HepG2 (cell line): ENCODE data around the gene NT5C3B. TPM values are rescaled to one million over a fixed set of nuclear protein-coding genes. Genes with fewer than 3 reads are reported as not detected.
"Not testable (repeated sequence)": the region's sequence is repeated elsewhere in the genome, so short reads cannot be mapped to it uniquely, and the experiment has no call there.

ENCODE experiments used
- ATAC-seq: fragments of 200-7000 bp; cut with Tn5 transposase; 3 replicates; pipeline ENCODE4 v1.9.1; 2020; ENCODE audit warnings: mild to moderate bottlenecking, moderate library complexity
- BruUV-seq: library from RNA; stranded (reverse); fragments of 400-500 nt; replicated peaks from 2 replicates; lab custom pipeline; 2021; lab: Mats Ljungman, UMichigan
- CTCF ChIA-PET: fragments of 300-600 bp; formaldehyde crosslinking; extraction: SDS; loops from one replicate; lab custom pipeline; 2021; ENCODE audit warnings: low total read pairs, inconsistent platforms, low intra/inter-chr PET ratio; lab: Yijun Ruan, JAX
- POLR2A ChIA-PET: fragments of 350-600 bp; sonication (Branson Sonifier 250); formaldehyde crosslinking; loops from one replicate; lab custom pipeline; 2020; ENCODE audit warnings: antibody characterized with exemption, inconsistent platforms; lab: Yijun Ruan, JAX
- DNase-seq: peaks from one replicate; pipeline ENCODE4 v3.0.0-alpha.2; 2015; ENCODE audit warnings: low spot score
- FAIRE-seq: peaks from 3 replicates; lab custom pipeline; 2011; peaks lifted over from hg19 to GRCh38; lab: Jason Lieb, UNC
- H2AFZ ChIP-seq: one replicate; pipeline ENCODE4 v1.6.1; 2011; ENCODE audit warnings: low read length, inconsistent platforms
- H3K27ac ChIP-seq: fragments of 300-600 bp; 3 replicates; pipeline ENCODE4 v1.8.0; 2011; ENCODE audit warnings: mixed run types, mild to moderate bottlenecking, mixed read lengths, low read length, inconsistent platforms; ENCODE audit not compliant: insufficient read depth; ENCODE audit errors: extremely low read length
- H3K27me3 ChIP-seq, 2 experiments: fragments of 200-600 bp in 1 of 2; 2 replicates in 1 of 2; 3 replicates in 1 of 2; pipeline versions ENCODE4 v1.6.0 to v1.8.0; 2011; ENCODE audit warnings: low read length in 2 of 2, mild to moderate bottlenecking in 2 of 2, moderate library complexity in 2 of 2, inconsistent platforms in 1 of 2; ENCODE audit not compliant: insufficient read depth in 2 of 2, control insufficient read depth in 1 of 2
- H3K36me3 ChIP-seq, 2 experiments: fragments of 200-600 bp in 1 of 2; replicated peaks in 1 of 2; 2 replicates in 1 of 2; 3 replicates in 1 of 2; pipeline versions ENCODE4 v1.5.1 to v1.8.0; 2011; ENCODE audit warnings: low read length in 2 of 2, inconsistent platforms in 1 of 2; ENCODE audit not compliant: insufficient read depth in 2 of 2, control insufficient read depth in 1 of 2
- H3K4me1 ChIP-seq: 2 replicates; pipeline ENCODE4 v1.5.1; 2012; ENCODE audit warnings: low read length, inconsistent platforms; ENCODE audit not compliant: insufficient read depth
- H3K4me2 ChIP-seq: 2 replicates; pipeline ENCODE4 v1.6.0; 2011; ENCODE audit warnings: low read depth, low read length, inconsistent platforms
- H3K4me3 ChIP-seq, 3 experiments: fragments of 200-600 bp in 1 of 3; sonication (generic), shearing (Covaris generic) in 1 of 3; replicated peaks in 1 of 3; 2 replicates each; pipeline ENCODE4 v1.5.1; 2011 to 2016; ENCODE audit warnings: low read length in 3 of 3, inconsistent platforms in 2 of 3, low read depth in 2 of 3, mild to moderate bottlenecking in 2 of 3, control low read depth in 1 of 3, mixed read lengths in 1 of 3; ENCODE audit not compliant: insufficient read depth in 1 of 3
- H3K79me2 ChIP-seq: one replicate; pipeline ENCODE4 v1.6.1; 2011; ENCODE audit warnings: low read length, inconsistent platforms; ENCODE audit not compliant: insufficient read depth
- H3K9ac ChIP-seq: 2 replicates; pipeline ENCODE4 v1.6.0; 2011; ENCODE audit warnings: mild to moderate bottlenecking, low read depth, low read length, inconsistent platforms; ENCODE audit not compliant: insufficient read depth
- H3K9me3 ChIP-seq: 2 replicates; pipeline ENCODE4 v1.5.1; 2012; ENCODE audit warnings: mild to moderate bottlenecking, low read length
- H4K20me1 ChIP-seq: 2 replicates; pipeline ENCODE4 v1.6.0; 2011; ENCODE audit warnings: inconsistent platforms, mild to moderate bottlenecking, low read length, moderate library complexity; ENCODE audit not compliant: insufficient read depth
- ARNT2 ChIP-seq: sonication (generic); formaldehyde crosslinking; IDR thresholded peaks from 2 replicates; pipeline ENCODE4 v1.8.0; 2022; ENCODE audit warnings: mild to moderate bottlenecking, low read depth, missing genetic modification reagents, moderate library complexity
- GMEB1 ChIP-seq: sonication (generic); formaldehyde crosslinking; IDR thresholded peaks from 2 replicates; pipeline ENCODE4 v1.5.1; 2020; ENCODE audit warnings: missing genetic modification reagents, mild to moderate bottlenecking, borderline replicate concordance
- HDAC2 ChIP-seq: sonication (generic); formaldehyde crosslinking; IDR thresholded peaks from 2 replicates; pipeline ENCODE4 v1.4.0; 2020; ENCODE audit warnings: missing genetic modification reagents
- NFE2 ChIP-seq: sonication (generic); formaldehyde crosslinking; IDR thresholded peaks from 2 replicates; pipeline ENCODE4 v1.4.0; 2020; ENCODE audit warnings: missing genetic modification reagents
- NR2F6 ChIP-seq, 2 experiments: IDR thresholded peaks; 2 replicates each; pipeline ENCODE4 v1.6.1; 2016; ENCODE audit warnings: antibody characterized with exemption in 1 of 2, mild to moderate bottlenecking in 1 of 2
- POLR2A ChIP-seq, 2 experiments: IDR thresholded peaks; 2 replicates each; pipeline ENCODE4 v1.6.1; 2011; ENCODE audit warnings: low read depth in 2 of 2, low read length in 2 of 2, mild to moderate bottlenecking in 1 of 2, moderate library complexity in 1 of 2; ENCODE audit not compliant: insufficient read depth in 1 of 2
- RXRB ChIP-seq: IDR thresholded peaks from 2 replicates; pipeline ENCODE4 v1.6.1; 2016; ENCODE audit warnings: borderline replicate concordance, missing genetic modification reagents, missing compliant biosample characterization
- ZBTB20 ChIP-seq: sonication (generic); formaldehyde crosslinking; IDR thresholded peaks from 2 replicates; pipeline ENCODE4 v1.8.1; 2023; ENCODE audit warnings: missing genetic modification reagents, low read depth, mild to moderate bottlenecking, borderline replicate concordance
- ZBTB3 ChIP-seq: sonication (generic); formaldehyde crosslinking; IDR thresholded peaks from 2 replicates; pipeline ENCODE4 v1.4.0; 2020; ENCODE audit warnings: low read depth, mild to moderate bottlenecking, moderate library complexity, missing genetic modification reagents, borderline replicate concordance
- ZNF230 ChIP-seq: sonication (generic); formaldehyde crosslinking; IDR thresholded peaks from 2 replicates; pipeline ENCODE4 v1.4.0; 2020; ENCODE audit warnings: mild to moderate bottlenecking, missing genetic modification reagents
- ZNF501 ChIP-seq: sonication (generic); formaldehyde crosslinking; IDR thresholded peaks from 2 replicates; pipeline ENCODE4 v1.5.1; 2020; ENCODE audit warnings: mild to moderate bottlenecking, moderate library complexity, missing genetic modification reagents
- ZNF598 ChIP-seq: sonication (generic); formaldehyde crosslinking; IDR thresholded peaks from 2 replicates; pipeline ENCODE4 v1.5.1; 2020; ENCODE audit warnings: mild to moderate bottlenecking, missing genetic modification reagents, borderline replicate concordance
- ZNF609 ChIP-seq: sonication (generic); formaldehyde crosslinking; IDR thresholded peaks from 2 replicates; pipeline ENCODE4 v1.4.0; 2020; ENCODE audit warnings: mild to moderate bottlenecking, missing genetic modification reagents, borderline replicate concordance
- ZNF678 ChIP-seq: sonication (generic); formaldehyde crosslinking; IDR thresholded peaks from 2 replicates; pipeline ENCODE4 v1.4.0; 2020; ENCODE audit warnings: mild to moderate bottlenecking, missing genetic modification reagents
- ZNF709 ChIP-seq: sonication (generic); formaldehyde crosslinking; IDR thresholded peaks from 2 replicates; pipeline ENCODE4 v1.5.0; 2020; ENCODE audit warnings: mild to moderate bottlenecking, missing genetic modification reagents
- ZNF780A ChIP-seq: sonication (generic); formaldehyde crosslinking; IDR thresholded peaks from 2 replicates; pipeline ENCODE4 v1.8.0; 2022; ENCODE audit warnings: mild to moderate bottlenecking, missing genetic modification reagents, moderate library complexity
- ZNF788 ChIP-seq: sonication (generic); formaldehyde crosslinking; IDR thresholded peaks from 2 replicates; pipeline ENCODE4 v1.5.0; 2020; ENCODE audit warnings: mild to moderate bottlenecking, missing genetic modification reagents, borderline replicate concordance
- WGBS: methylation state at CpG from one replicate; pipeline ENCODE4 v1.1.6; 2017; ENCODE audit warnings: low lambda C conversion rate; 5-methylcytosine and 5-hydroxymethylcytosine counted together
- in situ Hi-C: cut with HindIII; loops from 2 replicates; pipeline ENCODE4 v1.10.0; 2017; ENCODE audit warnings: low pct_unique_long_range_greater_than_20kb; ENCODE audit not compliant: extremely low pct_ligation_motif_present
- intact Hi-C: fragments of 100-400 bp; cut with micrococcal nuclease; formaldehyde crosslinking; loops from one replicate; pipeline ENCODE4 v1.10.0; 2022; ENCODE audit not compliant: unreplicated experiment
- polyA plus RNA-seq, 8 experiments: library from polyadenylated mRNA; depleted of rRNA in 3 of 8; stranded (reverse) in 7 of 8; unstranded in 1 of 8; fragments of >200 nt; fragmentation: Illumina TruSeq in 4 of 8; extraction: Trizol in 4 of 8; gene quantifications; 2 replicates each; pipeline versions ENCODE4 v1.2.1 to v1.2.3, GENCODE V29; 2011 to 2016; ENCODE audit warnings: low read depth in 4 of 8, missing spikeins in 1 of 8, mixed read lengths in 1 of 8; ENCODE audit not compliant: insufficient read depth in 1 of 8
- total RNA-seq, 5 experiments: library from RNA; depleted of rRNA; stranded (reverse); fragments of >200 nt; fragmentation: Illumina TruSeq; extraction: Trizol; gene quantifications; 2 replicates each; pipeline ENCODE4 v1.2.3, GENCODE V29; 2016; ENCODE audit warnings: low read depth in 1 of 5

Gene NT5C3B
- total and polyA plus RNA-seq, 2 of the 13 experiments (the other 11 are each of a cell fraction or from before 2014, with no cell fraction given), result 104 to 126 TPM

GRCh38 chr17:41835214-41835799, 725 bp downstream of the NT5C3B start (continued):
- TF ChIP-seq ZNF598 (CRISPR knock-in tag) (peak; percentile 23; the same call in 1 of the 2 replicates), ZNF709 (0 out of 2 replicates have a peak, but pooled peaks have one; percentile 76), ZBTB3 (CRISPR knock-in tag) (no peak), NFE2 (no peak), ZNF501 (CRISPR knock-in tag) (0 out of 2 replicates have a peak, but pooled peaks have one; percentile 23), ZNF780A (CRISPR knock-in tag) (peak; percentile 26; the same call in 1 of the 2 replicates), GMEB1 (CRISPR knock-in tag) (no peak), ZNF678 (CRISPR knock-in tag) (0 out of 2 replicates have a peak, but pooled peaks have one; percentile 7), ZNF788 (CRISPR knock-in tag) (no peak), ZNF609 (0 out of 2 replicates have a peak, but pooled peaks have one; percentile 6), ZBTB20 (CRISPR knock-in tag) (0 out of 2 replicates have a peak, but pooled peaks have one; percentile 2), POLR2A (IDR thresholded peaks at IDR 0.05; ENCODE audit: insufficient read depth in 1 of 2, low read depth in 2 of 2, low read length in 2 of 2) (0 out of 4 replicates have a peak, but pooled peaks of 1 of the 2 experiments have one; percentile 12), HDAC2 (CRISPR knock-in tag) (0 out of 2 replicates have a peak, but pooled peaks have one; percentile 6), RXRB (no peak), NR2F6 (IDR thresholded peaks at IDR 0.05) (no peak), NR2F6 (CRISPR knock-in tag; IDR thresholded peaks at IDR 0.05) (no peak), ARNT2 (no peak), ZNF230 (no peak)

- CTCF ChIA-PET, DNase-seq, H3K79me2 ChIP-seq, BruUV-seq, H3K9ac ChIP-seq, H3K27me3 ChIP-seq, H3K27ac ChIP-seq, in situ Hi-C loops, H4K20me1 ChIP-seq, H3K9me3 ChIP-seq, H2AFZ ChIP-seq, ATAC-seq, H3K4me3 ChIP-seq, FAIRE-seq, H3K4me2 ChIP-seq, intact Hi-C loops, POLR2A ChIA-PET: not testable (repeated sequence)
- 88% methylated on average over 10 of the region's 10 CpGs for WGBS
- H3K36me3 ChIP-seq, result peaks cover 26 to 57% of the 10 kb centered on the region in 2 experiments
- H3K4me1 ChIP-seq, result peaks cover 20% of the 10 kb centered on the region
Observed at GRCh38 chr17:41829961-41830360, 6.1 kb downstream of the NT5C3B start.
